Activated CD8-positive, alpha-beta T cell treated with anti-CD3 and anti-CD28 coated beads for 36 hours (primary cell): ENCODE data around the gene FAM193A. TPM values are rescaled to one million over a fixed set of nuclear protein-coding genes. Genes with fewer than 3 reads are reported as not detected.
"Not testable (repeated sequence)": the region's sequence is repeated elsewhere in the genome, so short reads cannot be mapped to it uniquely, and the experiment has no call there.

Experiments used
- ATAC-seq: fragments of 200-7000 bp; cut with Tn5 transposase; one replicate; pipeline ENCODE4 v1.10.0; 2021; ENCODE audit warnings: mild to moderate bottlenecking, moderate library complexity
- CTCF ChIA-PET: fragments of 350-600 bp; sonication (Branson Sonifier 250); formaldehyde crosslinking; loops from one replicate; lab custom pipeline; 2021; ENCODE audit warnings: antibody characterized with exemption; lab: Charles Lee
- POLR2A ChIA-PET: fragments of 350-600 bp; sonication (Branson Sonifier 250); formaldehyde crosslinking; loops from one replicate; lab custom pipeline; 2021; ENCODE audit warnings: antibody characterized with exemption; lab: Charles Lee
- DNase-seq: peaks from one replicate; pipeline ENCODE4 v3.0.0-alpha.2; 2020
- H3K27ac Mint-ChIP-seq: one replicate; pipeline ENCODE4 v1.8.0; 2021; ENCODE audit warnings: mild to moderate bottlenecking, mixed read lengths
- H3K27me3 Mint-ChIP-seq: one replicate; pipeline ENCODE4 v1.8.0; 2021; ENCODE audit warnings: mixed read lengths
- H3K36me3 Mint-ChIP-seq: one replicate; pipeline ENCODE4 v1.8.0; 2021; ENCODE audit warnings: low read depth, mixed read lengths
- H3K4me1 Mint-ChIP-seq: one replicate; pipeline ENCODE4 v1.8.0; 2021; ENCODE audit warnings: low read depth, mixed read lengths
- H3K4me3 Mint-ChIP-seq: one replicate; pipeline ENCODE4 v1.8.0; 2021; ENCODE audit warnings: mild to moderate bottlenecking, moderate library complexity, mixed read lengths
- H3K9me3 Mint-ChIP-seq: one replicate; pipeline ENCODE4 v1.8.0; 2021; ENCODE audit warnings: mixed read lengths
- intact Hi-C: fragments of 100-400 bp; cut with micrococcal nuclease; formaldehyde crosslinking; loops from one replicate; pipeline ENCODE4 v1.10.0; 2022
- total RNA-seq, 2 experiments: library from RNA; stranded (reverse); gene quantifications; one replicate each; pipeline ENCODE4 v1.2.3, GENCODE V29; 2021
- TF ChIP-seq, protein P1 (sequence below): fragments of 200-600 bp; IDR thresholded peaks from one replicate; pipeline ENCODE4 v1.8.0; 2022; ENCODE audit warnings: antibody characterized with exemption, mild to moderate bottlenecking

FAM193A gene
- total RNA-seq, 2 experiments from 2014 or later, result 22.4 to 22.9 TPM

DNA sequence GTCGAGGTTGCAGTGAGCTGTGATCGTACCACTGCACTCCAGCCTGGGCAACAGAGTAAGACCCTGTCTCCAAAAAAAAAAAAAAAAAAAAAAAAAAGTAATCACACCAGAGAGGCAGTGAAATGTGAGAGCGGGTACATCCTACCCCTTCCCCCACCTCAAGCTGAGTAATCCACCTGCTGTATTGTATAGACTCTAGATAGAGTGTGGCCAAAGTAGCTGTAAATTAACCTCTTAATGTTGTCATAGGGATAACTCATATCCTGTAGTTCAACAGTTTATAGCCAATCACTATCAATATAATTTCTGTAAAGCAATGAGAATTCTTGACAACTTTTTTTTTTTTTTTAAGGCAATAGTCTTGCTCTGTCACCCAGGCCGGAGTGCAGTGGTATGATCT lies 188.9 kb downstream of the FAM193A start:
- no peak overlapping the region for H3K27ac Mint-ChIP-seq
- TF ChIP-seq, protein P1, sequence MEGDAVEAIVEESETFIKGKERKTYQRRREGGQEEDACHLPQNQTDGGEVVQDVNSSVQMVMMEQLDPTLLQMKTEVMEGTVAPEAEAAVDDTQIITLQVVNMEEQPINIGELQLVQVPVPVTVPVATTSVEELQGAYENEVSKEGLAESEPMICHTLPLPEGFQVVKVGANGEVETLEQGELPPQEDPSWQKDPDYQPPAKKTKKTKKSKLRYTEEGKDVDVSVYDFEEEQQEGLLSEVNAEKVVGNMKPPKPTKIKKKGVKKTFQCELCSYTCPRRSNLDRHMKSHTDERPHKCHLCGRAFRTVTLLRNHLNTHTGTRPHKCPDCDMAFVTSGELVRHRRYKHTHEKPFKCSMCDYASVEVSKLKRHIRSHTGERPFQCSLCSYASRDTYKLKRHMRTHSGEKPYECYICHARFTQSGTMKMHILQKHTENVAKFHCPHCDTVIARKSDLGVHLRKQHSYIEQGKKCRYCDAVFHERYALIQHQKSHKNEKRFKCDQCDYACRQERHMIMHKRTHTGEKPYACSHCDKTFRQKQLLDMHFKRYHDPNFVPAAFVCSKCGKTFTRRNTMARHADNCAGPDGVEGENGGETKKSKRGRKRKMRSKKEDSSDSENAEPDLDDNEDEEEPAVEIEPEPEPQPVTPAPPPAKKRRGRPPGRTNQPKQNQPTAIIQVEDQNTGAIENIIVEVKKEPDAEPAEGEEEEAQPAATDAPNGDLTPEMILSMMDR, result no peak
- H3K4me3 Mint-ChIP-seq, result no peak overlapping the region
- H3K9me3 Mint-ChIP-seq, result no peaks in the 10 kb centered on the region
- intact Hi-C loops, result no loop called here
- peaks cover 17% of the 10 kb centered on the region for H3K36me3 Mint-ChIP-seq
- ChIA-PET POLR2A (interaction anchor here (0.6 kb wide), 1 partner anchor 28 kb away, joined by 4 read pairs; no protein-coding TSS in a partner anchor), CTCF (no interaction called here)
- no peak for DNase-seq
- peaks cover 12% of the 10 kb centered on the region for H3K4me1 Mint-ChIP-seq
- ATAC-seq, result peak; percentile 75
- no peaks in the 10 kb centered on the region for H3K27me3 Mint-ChIP-seq

DNA sequence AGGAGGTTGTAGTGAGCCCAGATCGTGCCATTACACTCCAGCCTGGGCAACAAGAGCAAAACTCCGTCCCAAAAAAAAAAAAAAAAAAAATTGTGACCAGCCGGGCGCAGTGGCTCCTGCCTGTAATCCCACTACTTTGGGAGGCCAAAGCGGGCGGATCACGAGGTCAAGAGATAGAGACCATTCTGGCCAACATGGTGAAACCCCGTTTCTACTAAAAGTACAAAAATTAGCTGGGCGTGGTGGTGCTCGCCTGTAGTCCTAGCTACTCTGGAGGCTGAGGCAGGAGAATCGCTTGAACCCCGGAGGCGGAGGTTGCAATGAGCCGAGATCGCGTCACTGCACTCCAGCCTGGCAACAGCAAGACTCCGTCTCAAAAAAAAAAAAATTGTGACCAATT lies 190.4 kb downstream of the FAM193A start:
- ATAC-seq, result not testable (repeated sequence)
- CTCF ChIA-PET, result interaction anchor here (0.7 kb wide), 1 partner anchor 271 kb away, joined by 3 read pairs; no protein-coding TSS in a partner anchor

DNA sequence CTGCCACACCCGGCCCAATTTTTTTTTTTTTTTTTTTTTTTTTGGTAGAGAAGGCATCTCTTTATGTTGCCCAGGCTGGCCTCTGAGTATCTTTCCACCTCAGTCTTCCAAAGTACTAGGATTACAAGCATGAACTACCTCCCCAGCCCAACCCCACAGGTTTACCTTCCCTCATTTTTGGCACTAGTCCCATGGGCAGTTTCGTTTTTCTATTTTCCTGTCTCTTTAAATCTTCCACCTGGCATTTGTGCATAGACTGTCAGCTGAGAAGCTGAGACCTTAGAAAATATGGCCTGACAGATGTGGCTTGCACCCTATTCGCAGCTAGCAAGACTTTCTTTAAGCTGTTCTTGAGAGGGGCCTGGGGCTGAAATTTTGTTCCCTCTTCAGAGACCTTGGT lies 191.8 kb downstream of the FAM193A start:
- Mint-ChIP-seq H3K27me3 (no peaks in the 10 kb centered on the region), H3K4me3 (no peak overlapping the region), H3K36me3 (peaks cover 22% of the 10 kb centered on the region), H3K27ac (no peak overlapping the region), H3K9me3 (no peaks in the 10 kb centered on the region), H3K4me1 (peaks cover 9% of the 10 kb centered on the region)
- ChIA-PET CTCF (interaction anchor here (1.0 kb wide), 1 partner anchor 248 kb away, joined by 4 read pairs; no protein-coding TSS in a partner anchor), POLR2A (interaction anchor here (1.2 kb wide), 1 partner anchor 15 kb away, joined by 3 read pairs; no protein-coding TSS in a partner anchor)
- DNase-seq, result no peak
- TF ChIP-seq, protein P1, result no peak
- no peak for ATAC-seq
- intact Hi-C loops, result no loop called here

More for the DNA sequence above, 190.4 kb downstream of the FAM193A start:
- H3K27me3 Mint-ChIP-seq, H3K4me3 Mint-ChIP-seq, H3K27ac Mint-ChIP-seq, H3K9me3 Mint-ChIP-seq, POLR2A ChIA-PET, DNase-seq, intact Hi-C loops: not testable (repeated sequence)
- H3K4me1 Mint-ChIP-seq, result peaks cover 12% of the 10 kb centered on the region
- peaks cover 20% of the 10 kb centered on the region for H3K36me3 Mint-ChIP-seq

DNA sequence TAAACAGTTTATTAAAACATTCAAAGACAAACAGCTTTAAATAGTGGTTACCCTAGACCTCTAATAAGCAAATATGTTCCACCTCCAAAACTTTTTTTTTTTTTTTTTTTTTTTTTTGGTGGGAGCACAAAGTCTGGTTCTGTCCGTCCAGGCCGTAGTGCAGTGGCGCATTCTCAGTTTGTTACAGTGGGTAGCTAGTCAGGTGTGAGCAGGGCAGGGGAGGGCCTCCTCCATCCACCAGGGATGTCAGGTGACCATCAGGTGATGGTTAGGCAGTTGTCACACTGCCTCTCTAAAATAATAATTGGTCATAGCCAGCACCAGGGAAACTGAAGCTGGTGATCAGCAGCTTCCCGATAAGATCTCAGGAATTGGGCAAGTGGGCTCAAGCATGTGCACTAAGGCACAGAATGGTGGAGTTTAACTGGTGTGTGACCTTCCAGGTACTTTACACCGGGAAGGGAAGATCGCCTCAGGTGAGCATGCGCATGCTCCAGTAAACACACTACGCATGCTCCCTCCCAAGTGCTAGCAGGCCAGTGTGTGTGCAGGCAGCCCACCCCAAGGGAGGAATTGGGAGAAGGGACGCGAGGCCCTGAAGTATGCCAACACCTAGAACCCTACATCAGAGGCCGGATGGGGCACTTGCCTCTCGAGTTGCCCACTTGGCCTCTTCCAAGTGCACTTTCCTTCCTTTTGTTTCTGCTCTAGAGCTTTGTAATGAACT lies 192.5 kb downstream of the FAM193A start:
- POLR2A ChIA-PET, result interaction anchor here (1.2 kb wide), 1 partner anchor 14 kb away, joined by 3 read pairs; no protein-coding TSS in a partner anchor
- Mint-ChIP-seq H3K9me3 (no peaks in the 10 kb centered on the region), H3K27ac (no peak overlapping the region), H3K4me3 (no peak overlapping the region), H3K27me3 (no peaks in the 10 kb centered on the region), H3K36me3 (peaks cover 22% of the 10 kb centered on the region), H3K4me1 (peaks cover 6% of the 10 kb centered on the region)
- ATAC-seq (no peak), DNase-seq (no peak)
- CTCF ChIA-PET, result interaction anchor here (1.0 kb wide), 1 partner anchor 247 kb away, joined by 4 read pairs; no protein-coding TSS in a partner anchor
- TF ChIP-seq, protein P1, result no peak
- intact Hi-C loops, result no loop called here

DNA sequence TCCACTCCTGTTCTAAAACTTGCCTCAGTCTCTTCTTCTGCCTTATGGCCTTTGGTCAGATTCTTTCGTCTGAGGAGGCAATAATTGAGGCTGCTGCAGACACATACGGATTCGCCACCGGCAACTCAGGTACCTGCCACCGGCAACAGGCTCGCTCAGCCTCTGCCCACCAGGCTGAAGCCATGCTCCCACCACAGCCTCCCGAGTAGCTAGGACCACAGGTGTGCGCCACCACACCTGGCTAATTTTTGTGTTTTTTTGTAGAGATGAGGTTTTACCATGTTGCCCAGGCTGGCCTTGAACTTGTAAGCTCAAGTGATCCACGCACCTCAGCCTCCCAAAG lies 193.1 kb downstream of the FAM193A start:
- ChIA-PET POLR2A (interaction anchor here (1.1 kb wide), 1 partner anchor 12 kb away, joined by 3 read pairs; no protein-coding TSS in a partner anchor), CTCF (no interaction called here)

More for the DNA sequence above, 193.1 kb downstream of the FAM193A start:
- Mint-ChIP-seq H3K27me3 (no peaks in the 10 kb centered on the region), H3K36me3 (peaks cover 22% of the 10 kb centered on the region), H3K4me3 (no peak overlapping the region), H3K4me1 (peaks cover 3% of the 10 kb centered on the region), H3K27ac (no peak overlapping the region), H3K9me3 (no peaks in the 10 kb centered on the region)
- TF ChIP-seq, protein P1, result no peak
- intact Hi-C loops, result no loop called here
- DNase-seq (no peak), ATAC-seq (no peak)
